ENCODE results near the gene GPR158.

Gene GPR158

DNA sequence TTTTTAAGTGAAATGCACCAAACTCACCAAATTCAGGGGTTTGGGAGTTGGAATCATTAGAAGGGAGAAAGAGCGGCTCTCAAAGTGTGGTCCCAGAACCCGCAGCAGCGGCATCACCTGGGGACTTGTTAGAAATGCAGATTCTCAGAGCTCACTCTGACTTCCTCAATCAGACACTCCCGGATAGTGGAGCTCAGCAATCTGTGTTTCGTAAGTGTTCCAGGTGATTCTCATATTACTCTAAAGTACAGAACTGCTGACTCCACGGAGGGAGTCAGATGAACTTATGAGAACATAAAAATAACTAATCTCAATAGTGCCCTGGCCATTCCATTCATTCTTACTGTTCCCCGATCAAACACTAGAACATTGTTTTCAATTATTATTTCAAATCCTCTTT is 400.5 kb downstream of the GPR158 start:
- no peak for TF ChIP-seq POLR2AphosphoS5 (IDR thresholded peaks at IDR 0.05; ENCODE audit: low read depth)
- no peak overlapping the region for H3K27ac ChIP-seq (replicated peaks)
- DNase-seq (ENCODE audit: low read depth in 1 of 2, low spot score in 1 of 2): no peak
- no peak overlapping the region for H3K4me3 ChIP-seq (replicated peaks; ENCODE audit: insufficient read depth, low read length)
- no peaks in the 10 kb centered on the region for H3K27me3 ChIP-seq (ENCODE audit: insufficient read depth, poor library complexity, severe bottlenecking)

DNA sequence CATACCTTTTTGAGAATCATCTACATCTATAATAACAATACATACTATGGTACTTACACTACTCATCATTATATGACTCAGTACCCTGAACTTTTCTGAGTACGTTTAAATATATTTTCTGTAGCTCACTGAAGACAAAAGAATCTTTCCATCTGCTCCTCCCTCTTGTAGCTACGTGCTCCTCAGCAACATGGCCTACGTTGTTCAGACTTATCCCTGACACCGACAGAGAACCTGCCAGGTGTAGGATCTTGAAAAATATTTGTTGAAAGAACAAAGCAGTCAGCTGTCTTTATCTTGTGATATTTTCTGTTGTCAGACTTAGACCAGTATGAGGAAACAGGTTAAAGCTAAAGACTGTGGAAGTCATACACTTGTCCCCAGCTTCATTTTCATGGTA is 403.3 kb downstream of the GPR158 start:
- no peak overlapping the region for H3K4me3 ChIP-seq (replicated peaks; ENCODE audit: insufficient read depth, low read length)
- H3K27me3 ChIP-seq (ENCODE audit: insufficient read depth, poor library complexity, severe bottlenecking): no peaks in the 10 kb centered on the region
- TF ChIP-seq POLR2AphosphoS5 (IDR thresholded peaks at IDR 0.05; ENCODE audit: low read depth) (no peak), GABPA (IDR thresholded peaks at IDR 0.05; ENCODE audit: low read depth) (no peak)
- H3K27ac ChIP-seq (replicated peaks): no peak overlapping the region
- DNase-seq (ENCODE audit: low read depth in 1 of 2, low spot score in 1 of 2): no peak

DNA sequence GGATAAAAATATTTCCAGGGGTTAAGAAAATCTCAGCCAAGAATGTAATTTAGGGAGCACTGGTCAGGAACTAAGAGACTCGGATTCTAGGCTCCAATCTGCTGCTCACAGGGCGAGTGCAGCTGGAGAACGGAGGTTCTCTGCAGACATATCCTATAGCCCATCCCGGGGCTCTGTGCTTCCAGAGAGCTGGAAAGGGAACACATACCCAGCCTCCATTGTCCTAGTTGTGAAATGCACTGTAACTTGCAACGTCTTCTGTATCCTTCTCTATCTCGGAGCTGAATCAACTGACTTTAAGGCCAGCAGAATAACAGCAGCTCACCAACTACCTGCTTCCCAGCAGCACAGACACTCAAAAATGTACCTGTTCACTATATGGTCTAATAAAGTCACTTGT is 408.2 kb downstream of the GPR158 start:
- no peak overlapping the region for H3K27ac ChIP-seq (replicated peaks)
- TF ChIP-seq POLR2AphosphoS5 (IDR thresholded peaks at IDR 0.05; ENCODE audit: low read depth) (no peak), GABPA (IDR thresholded peaks at IDR 0.05; ENCODE audit: low read depth) (no peak), SPI1 (IDR thresholded peaks at IDR 0.05; ENCODE audit: borderline replicate concordance, low read depth) (no peak)
- TF ChIP-seq, protein P1, sequence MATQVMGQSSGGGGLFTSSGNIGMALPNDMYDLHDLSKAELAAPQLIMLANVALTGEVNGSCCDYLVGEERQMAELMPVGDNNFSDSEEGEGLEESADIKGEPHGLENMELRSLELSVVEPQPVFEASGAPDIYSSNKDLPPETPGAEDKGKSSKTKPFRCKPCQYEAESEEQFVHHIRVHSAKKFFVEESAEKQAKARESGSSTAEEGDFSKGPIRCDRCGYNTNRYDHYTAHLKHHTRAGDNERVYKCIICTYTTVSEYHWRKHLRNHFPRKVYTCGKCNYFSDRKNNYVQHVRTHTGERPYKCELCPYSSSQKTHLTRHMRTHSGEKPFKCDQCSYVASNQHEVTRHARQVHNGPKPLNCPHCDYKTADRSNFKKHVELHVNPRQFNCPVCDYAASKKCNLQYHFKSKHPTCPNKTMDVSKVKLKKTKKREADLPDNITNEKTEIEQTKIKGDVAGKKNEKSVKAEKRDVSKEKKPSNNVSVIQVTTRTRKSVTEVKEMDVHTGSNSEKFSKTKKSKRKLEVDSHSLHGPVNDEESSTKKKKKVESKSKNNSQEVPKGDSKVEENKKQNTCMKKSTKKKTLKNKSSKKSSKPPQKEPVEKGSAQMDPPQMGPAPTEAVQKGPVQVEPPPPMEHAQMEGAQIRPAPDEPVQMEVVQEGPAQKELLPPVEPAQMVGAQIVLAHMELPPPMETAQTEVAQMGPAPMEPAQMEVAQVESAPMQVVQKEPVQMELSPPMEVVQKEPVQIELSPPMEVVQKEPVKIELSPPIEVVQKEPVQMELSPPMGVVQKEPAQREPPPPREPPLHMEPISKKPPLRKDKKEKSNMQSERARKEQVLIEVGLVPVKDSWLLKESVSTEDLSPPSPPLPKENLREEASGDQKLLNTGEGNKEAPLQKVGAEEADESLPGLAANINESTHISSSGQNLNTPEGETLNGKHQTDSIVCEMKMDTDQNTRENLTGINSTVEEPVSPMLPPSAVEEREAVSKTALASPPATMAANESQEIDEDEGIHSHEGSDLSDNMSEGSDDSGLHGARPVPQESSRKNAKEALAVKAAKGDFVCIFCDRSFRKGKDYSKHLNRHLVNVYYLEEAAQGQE (IDR thresholded peaks at IDR 0.05; ENCODE audit: insufficient replicate concordance, low read depth): no peak
- TF ChIP-seq, protein P2, sequence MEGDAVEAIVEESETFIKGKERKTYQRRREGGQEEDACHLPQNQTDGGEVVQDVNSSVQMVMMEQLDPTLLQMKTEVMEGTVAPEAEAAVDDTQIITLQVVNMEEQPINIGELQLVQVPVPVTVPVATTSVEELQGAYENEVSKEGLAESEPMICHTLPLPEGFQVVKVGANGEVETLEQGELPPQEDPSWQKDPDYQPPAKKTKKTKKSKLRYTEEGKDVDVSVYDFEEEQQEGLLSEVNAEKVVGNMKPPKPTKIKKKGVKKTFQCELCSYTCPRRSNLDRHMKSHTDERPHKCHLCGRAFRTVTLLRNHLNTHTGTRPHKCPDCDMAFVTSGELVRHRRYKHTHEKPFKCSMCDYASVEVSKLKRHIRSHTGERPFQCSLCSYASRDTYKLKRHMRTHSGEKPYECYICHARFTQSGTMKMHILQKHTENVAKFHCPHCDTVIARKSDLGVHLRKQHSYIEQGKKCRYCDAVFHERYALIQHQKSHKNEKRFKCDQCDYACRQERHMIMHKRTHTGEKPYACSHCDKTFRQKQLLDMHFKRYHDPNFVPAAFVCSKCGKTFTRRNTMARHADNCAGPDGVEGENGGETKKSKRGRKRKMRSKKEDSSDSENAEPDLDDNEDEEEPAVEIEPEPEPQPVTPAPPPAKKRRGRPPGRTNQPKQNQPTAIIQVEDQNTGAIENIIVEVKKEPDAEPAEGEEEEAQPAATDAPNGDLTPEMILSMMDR (IDR thresholded peaks at IDR 0.05; ENCODE audit: insufficient read depth, low read length): no peak

DNA sequence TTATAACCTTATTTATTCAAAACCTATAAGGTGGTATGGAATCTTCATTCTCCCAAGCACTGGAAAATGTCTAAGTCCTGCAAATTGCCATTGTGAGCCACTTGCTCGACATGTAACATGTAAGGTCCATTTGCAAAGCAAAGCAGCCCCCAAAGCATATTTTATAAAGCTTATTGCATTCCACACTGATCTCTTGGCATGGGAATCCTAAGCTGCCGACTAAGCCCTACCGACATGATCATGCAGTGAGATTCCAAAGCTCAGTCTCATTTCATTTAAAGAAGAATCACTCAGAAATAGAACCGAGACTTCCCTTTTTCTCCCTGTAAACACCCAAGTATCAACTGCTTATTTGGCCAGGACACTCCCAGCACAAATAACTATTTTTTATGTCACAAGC is 425.9 kb downstream of the GPR158 start:
- Histone ChIP-seq H3K27me3 (ENCODE audit: insufficient read depth, poor library complexity, severe bottlenecking) (no peaks in the 10 kb centered on the region), H3K27ac (replicated peaks) (no peak overlapping the region), H3K4me3 (replicated peaks; ENCODE audit: insufficient read depth, low read length) (no peak overlapping the region)
- DNase-seq (ENCODE audit: low read depth in 1 of 2, low spot score in 1 of 2): no peak
- TF ChIP-seq, protein P1 (IDR thresholded peaks at IDR 0.05; ENCODE audit: insufficient replicate concordance, low read depth): no peak
- TF ChIP-seq POLR2AphosphoS5 (IDR thresholded peaks at IDR 0.05; ENCODE audit: low read depth) (no peak), GABPA (IDR thresholded peaks at IDR 0.05; ENCODE audit: low read depth) (no peak), SPI1 (IDR thresholded peaks at IDR 0.05; ENCODE audit: borderline replicate concordance, low read depth) (no peak)
- TF ChIP-seq, protein P2 (IDR thresholded peaks at IDR 0.05; ENCODE audit: insufficient read depth, low read length): no peak

More for the DNA sequence above, 408.2 kb downstream of the GPR158 start:
- DNase-seq (ENCODE audit: low read depth in 1 of 2, low spot score in 1 of 2): no peak
- no peak overlapping the region for H3K4me3 ChIP-seq (replicated peaks; ENCODE audit: insufficient read depth, low read length)
- no peaks in the 10 kb centered on the region for H3K27me3 ChIP-seq (ENCODE audit: insufficient read depth, poor library complexity, severe bottlenecking)

DNA sequence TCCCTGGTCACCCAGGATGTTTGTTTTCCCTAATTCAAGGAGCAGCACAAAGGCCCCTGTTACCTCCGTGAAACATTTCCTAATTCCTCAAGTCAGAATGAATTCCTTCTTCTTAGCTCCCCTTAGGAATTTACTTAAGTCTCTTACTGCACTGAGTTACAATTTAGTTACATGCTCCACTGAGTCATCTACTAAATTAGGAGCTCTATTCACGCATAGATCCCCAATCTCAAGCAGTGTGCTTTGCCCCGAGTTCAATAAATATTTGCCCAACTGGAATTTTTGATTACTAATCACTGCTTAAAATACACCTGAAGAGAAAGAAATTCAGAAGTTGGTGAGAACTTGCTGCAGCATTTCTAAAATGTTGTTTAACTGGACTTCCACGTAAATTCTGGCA is 429.8 kb downstream of the GPR158 start:
- H3K27me3 ChIP-seq (ENCODE audit: insufficient read depth, poor library complexity, severe bottlenecking): no peaks in the 10 kb centered on the region
- no peak for DNase-seq (ENCODE audit: low read depth in 1 of 2, low spot score in 1 of 2)
- no peak overlapping the region for H3K4me3 ChIP-seq (replicated peaks; ENCODE audit: insufficient read depth, low read length)
- TF ChIP-seq POLR2AphosphoS5 (IDR thresholded peaks at IDR 0.05; ENCODE audit: low read depth) (no peak), SPI1 (IDR thresholded peaks at IDR 0.05; ENCODE audit: borderline replicate concordance, low read depth) (no peak), GABPA (IDR thresholded peaks at IDR 0.05; ENCODE audit: low read depth) (no peak)
- TF ChIP-seq, protein P1 (IDR thresholded peaks at IDR 0.05; ENCODE audit: insufficient replicate concordance, low read depth): no peak
- TF ChIP-seq, protein P2 (IDR thresholded peaks at IDR 0.05; ENCODE audit: insufficient read depth, low read length): no peak
- H3K27ac ChIP-seq (replicated peaks): no peak overlapping the region

Data from HL-60 (cell line).